ENCODE results near the gene LRBA. TPM values are rescaled to one million over a fixed set of nuclear protein-coding genes. Genes with fewer than 3 reads are reported as not detected.

Gene LRBA
- total RNA-seq, 2 donors from 2014 or later = 50.1 to 59.9 TPM

DNA sequence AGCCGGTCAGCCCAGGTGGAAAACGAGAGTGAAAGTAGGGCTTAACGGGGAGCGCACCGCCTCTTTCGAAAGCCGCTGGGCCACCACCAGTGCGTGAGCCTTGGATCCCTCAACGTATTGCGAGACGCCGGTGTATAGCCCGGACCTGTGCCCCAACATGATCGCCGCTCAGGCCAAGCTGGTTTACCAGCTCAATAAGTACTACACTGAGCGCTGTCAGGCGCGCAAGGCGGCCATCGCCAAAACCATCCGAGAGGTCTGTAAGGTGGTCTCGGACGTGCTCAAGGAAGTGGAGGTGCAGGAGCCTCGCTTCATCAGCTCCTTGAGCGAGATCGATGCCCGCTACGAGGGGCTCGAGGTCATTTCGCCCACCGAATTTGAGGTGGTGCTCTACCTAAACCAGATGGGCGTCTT lies 432.2 kb downstream of the LRBA start:
- Histone ChIP-seq H3K36me3 (replicated peaks in 1 of 2; ENCODE audit: insufficient read depth in 1 of 2, low read depth in 2 of 2) (peaks cover 0 to 2% of the 10 kb centered on the region in 2 donors), H3K27ac (no peak overlapping the region), H3K4me3 (no peak overlapping the region), H3K9me3 (no peaks in the 10 kb centered on the region), H3K27me3 (no peaks in the 10 kb centered on the region), H3K4me1 (peaks cover 10% of the 10 kb centered on the region)
- 88 to 89% methylated on average over 30 to 32 of the region's 32 CpGs for WGBS, 2 donors
- intact Hi-C loops (cut with DNase I) = no loop called here
- DNase-seq (no peak), ATAC-seq (no peak)
- TF ChIP-seq, protein P1, sequence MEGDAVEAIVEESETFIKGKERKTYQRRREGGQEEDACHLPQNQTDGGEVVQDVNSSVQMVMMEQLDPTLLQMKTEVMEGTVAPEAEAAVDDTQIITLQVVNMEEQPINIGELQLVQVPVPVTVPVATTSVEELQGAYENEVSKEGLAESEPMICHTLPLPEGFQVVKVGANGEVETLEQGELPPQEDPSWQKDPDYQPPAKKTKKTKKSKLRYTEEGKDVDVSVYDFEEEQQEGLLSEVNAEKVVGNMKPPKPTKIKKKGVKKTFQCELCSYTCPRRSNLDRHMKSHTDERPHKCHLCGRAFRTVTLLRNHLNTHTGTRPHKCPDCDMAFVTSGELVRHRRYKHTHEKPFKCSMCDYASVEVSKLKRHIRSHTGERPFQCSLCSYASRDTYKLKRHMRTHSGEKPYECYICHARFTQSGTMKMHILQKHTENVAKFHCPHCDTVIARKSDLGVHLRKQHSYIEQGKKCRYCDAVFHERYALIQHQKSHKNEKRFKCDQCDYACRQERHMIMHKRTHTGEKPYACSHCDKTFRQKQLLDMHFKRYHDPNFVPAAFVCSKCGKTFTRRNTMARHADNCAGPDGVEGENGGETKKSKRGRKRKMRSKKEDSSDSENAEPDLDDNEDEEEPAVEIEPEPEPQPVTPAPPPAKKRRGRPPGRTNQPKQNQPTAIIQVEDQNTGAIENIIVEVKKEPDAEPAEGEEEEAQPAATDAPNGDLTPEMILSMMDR (IDR thresholded peaks at IDR 0.05) = no peak
- no peak for TF ChIP-seq POLR2A (IDR thresholded peaks at IDR 0.05)

GRCh38 chr4:150582146-150582872 lies 432.8 kb downstream of the LRBA start, which contains the start of gene MAB21L2:
MAB21L2 (plus strand) TSS chr4:150582151; CDS start chr4:150583030, 879 bp downstream.
- Histone ChIP-seq H3K9me3 (no peaks in the 10 kb centered on the region), H3K27me3 (no peaks in the 10 kb centered on the region), H3K4me1 (peaks cover 13% of the 10 kb centered on the region), H3K27ac (no peak within 1 kb of the TSS), H3K36me3 (replicated peaks in 1 of 2; ENCODE audit: insufficient read depth in 1 of 2, low read depth in 2 of 2) (peaks cover 0 to 2% of the 10 kb centered on the region in 2 donors), H3K4me3 (no peak within 1 kb of the TSS)
- ATAC-seq (no peak), DNase-seq (no peak)
- intact Hi-C loops (cut with DNase I) = no loop called here
- no peak for TF ChIP-seq POLR2A (IDR thresholded peaks at IDR 0.05)
- TF ChIP-seq, protein P1 (IDR thresholded peaks at IDR 0.05) = no peak
- WGBS, 2 donors = 89 to 90% methylated on average over 27 of the region's 27 CpGs

- Histone ChIP-seq H3K27me3 (no peaks in the 10 kb centered on the region), H3K4me1 (peaks cover 13% of the 10 kb centered on the region), H3K36me3 (replicated peaks in 1 of 2; ENCODE audit: insufficient read depth in 1 of 2, low read depth in 2 of 2) (peaks cover 0 to 2% of the 10 kb centered on the region in 2 donors), H3K4me3 (no peak overlapping the region), H3K9me3 (no peaks in the 10 kb centered on the region), H3K27ac (no peak overlapping the region)
- intact Hi-C loops (cut with DNase I) = no loop called here
- 85 to 88% methylated on average over 12 to 13 of the region's 13 CpGs for WGBS, 2 donors
- TF ChIP-seq POLR2A (IDR thresholded peaks at IDR 0.05) = no peak
- TF ChIP-seq, protein P1 (IDR thresholded peaks at IDR 0.05) = no peak
- DNase-seq (no peak), ATAC-seq (no peak)
Measured at GRCh38 chr4:150581641-150582051, 433.4 kb downstream of the LRBA start.

- no peaks in the 10 kb centered on the region for H3K27me3 ChIP-seq
- no peak for ATAC-seq
- H3K27ac ChIP-seq = no peak overlapping the region
- intact Hi-C loops (cut with DNase I) = no loop called here
- H3K4me3 ChIP-seq = no peak overlapping the region
- DNase-seq = no peak
- TF ChIP-seq, protein P1 (IDR thresholded peaks at IDR 0.05) = no peak
- TF ChIP-seq POLR2A (IDR thresholded peaks at IDR 0.05) = no peak
- WGBS, 2 donors = 95 to 96% methylated on average over 7 of the region's 7 CpGs
- H3K36me3 ChIP-seq (replicated peaks in 1 of 2; ENCODE audit: insufficient read depth in 1 of 2, low read depth in 2 of 2) = peaks cover 0 to 2% of the 10 kb centered on the region in 2 donors
- no peaks in the 10 kb centered on the region for H3K9me3 ChIP-seq
- H3K4me1 ChIP-seq = peaks cover 13% of the 10 kb centered on the region
Measured at GRCh38 chr4:150581056-150581605, 434.0 kb downstream of the LRBA start.

All from body of pancreas (tissue), 4 donors.